ENCODE results near the gene TMEM11.
"Not testable (repeated sequence)": the region's sequence is repeated elsewhere in the genome, so short reads cannot be mapped to it uniquely, and the experiment has no call there.

Gene TMEM11

GRCh38 chr17:21210411-21211076, 3.4 kb downstream of the TMEM11 start:
- DNase-seq: no peak

- no peak for DNase-seq
Measured at GRCh38 chr17:21209511-21210175, 4.3 kb downstream of the TMEM11 start.

DNA sequence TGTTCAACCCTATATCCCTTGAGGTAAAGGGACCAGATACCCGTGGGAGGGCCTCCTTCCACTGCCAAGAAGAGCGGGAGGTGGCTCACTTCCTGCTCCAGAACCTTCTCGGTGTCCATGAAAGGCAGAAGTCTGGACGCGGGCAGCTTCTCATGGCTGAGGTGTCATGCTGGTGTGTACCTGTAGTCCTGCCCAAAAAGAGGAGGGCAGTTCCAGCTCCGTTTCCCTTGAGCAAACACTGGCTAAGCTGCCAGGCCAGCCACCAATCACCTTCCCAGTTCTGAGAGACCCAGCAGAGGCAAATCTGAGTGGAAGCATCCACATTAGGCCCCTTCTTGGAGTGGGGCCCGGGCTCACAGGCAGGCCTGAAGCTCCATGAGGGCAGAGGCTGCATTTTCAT, 5.6 kb downstream of the TMEM11 start:
- DNase-seq: no peak

DNA sequence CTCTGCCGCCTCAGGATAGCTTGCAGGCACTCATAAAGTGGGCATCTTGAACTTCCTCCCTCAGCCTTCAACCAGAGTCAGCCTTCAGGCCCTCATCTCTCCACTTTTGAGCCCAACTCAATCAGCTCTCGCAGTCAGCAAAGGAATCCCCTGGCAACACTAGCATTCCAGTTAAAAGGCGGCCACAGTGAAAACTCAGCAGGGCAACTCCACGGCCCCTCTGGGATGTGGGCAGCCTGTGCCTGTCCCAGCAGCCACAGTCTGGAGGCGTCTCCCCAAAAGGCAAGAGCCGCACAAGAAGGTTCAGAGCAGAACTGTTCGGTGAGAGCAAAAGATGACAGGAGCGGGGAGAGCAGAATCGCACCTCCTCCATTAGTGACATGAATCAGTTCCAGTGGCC, 9.0 kb downstream of the TMEM11 start:
- DNase-seq: no peak

- no peak for DNase-seq
Measured at GRCh38 chr17:21202512-21202911, 11.4 kb downstream of the TMEM11 start.

DNA sequence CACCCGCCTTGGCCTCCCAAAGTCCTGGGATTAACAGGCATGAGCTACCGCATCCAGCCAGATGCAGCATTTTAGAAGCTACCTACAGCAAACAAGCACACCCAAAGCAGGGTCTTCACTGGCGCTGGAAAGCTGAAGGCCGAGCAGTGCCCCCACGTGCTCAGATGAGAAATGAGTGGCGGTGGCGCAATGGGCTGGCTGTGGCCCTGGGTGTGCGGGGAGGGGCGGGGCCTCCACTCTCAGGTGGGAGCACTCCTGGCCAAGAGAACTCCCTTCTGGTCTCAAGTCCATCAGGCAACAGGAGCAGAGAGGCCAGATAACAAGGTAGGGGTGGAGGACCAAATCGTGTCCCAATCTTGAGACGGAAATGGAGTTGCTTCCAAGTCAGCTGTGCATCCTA, 12.1 kb downstream of the TMEM11 start:
- DNase-seq: no peak

DNA sequence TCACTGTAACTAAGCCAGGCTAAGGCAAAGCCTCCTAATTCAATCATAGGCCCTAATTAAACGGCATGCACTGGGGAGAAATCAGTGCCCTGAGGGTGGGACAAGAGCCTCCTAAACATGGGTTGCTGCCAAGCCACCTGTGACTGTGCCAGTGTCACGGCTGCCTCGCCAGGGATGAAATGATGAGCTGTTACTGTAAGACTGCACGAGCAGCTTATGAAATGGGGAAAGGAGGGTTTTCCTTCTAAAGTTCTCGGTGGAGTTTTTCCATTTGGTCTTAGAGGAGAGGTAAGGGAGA, 12.7 kb downstream of the TMEM11 start:
- no peak for DNase-seq

DNA sequence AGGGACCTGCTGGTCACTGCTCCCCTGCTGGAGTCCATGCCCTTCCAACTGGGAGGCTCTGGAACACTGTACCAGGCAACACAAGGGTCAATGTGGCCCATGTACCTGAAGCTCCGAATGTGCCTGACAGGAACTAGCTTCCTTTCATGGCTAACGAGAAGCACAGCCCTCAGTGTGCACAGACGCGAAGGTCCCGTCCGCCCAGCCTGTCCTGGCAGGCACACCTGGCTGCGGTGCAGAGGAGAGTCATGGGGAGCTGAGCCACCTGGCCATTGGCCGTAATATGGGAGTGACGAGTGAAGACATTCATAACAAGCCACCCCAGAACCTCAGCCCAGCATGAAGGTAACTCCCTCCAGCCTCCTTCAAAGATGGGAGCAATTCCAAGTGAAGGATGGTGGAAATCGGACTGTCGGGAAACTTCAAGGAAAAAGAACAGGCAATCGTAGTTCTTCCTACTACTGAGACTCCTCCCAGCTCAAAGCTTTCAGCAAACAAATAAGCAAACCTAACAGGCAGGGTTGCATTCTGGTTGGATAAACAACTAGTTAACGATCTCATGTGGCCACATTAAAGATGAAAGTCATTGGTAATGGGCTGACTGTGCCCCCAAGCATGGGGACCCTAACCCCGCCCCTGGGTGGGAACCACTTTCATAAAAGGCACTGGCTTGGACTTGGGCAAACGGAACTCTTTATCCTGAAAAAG, 13.2 kb downstream of the TMEM11 start:
- DNase-seq: no peak

- DNase-seq: no peak
Measured at GRCh38 chr17:21199856-21200255, 14.1 kb downstream of the TMEM11 start.

DNA sequence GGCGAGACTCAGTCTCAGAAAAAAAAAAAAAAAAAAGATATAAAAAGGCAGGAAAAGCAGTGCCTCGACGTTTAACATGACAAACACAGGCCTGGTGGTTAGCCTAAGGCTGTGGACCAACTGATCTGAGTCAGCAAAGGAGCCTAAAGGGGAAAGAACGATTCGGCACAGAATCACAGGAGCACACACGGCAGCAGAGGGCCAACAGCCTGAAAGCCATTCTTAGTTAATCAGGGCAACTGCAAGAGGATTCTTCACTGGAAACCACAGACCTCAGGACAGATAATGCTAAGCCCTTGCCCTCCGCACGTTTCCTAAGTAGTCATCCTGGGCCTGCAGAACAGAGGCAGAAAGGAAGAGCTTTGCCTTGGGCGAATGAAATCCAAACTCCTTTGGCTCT, 14.7 kb downstream of the TMEM11 start:
- no peak for DNase-seq

DNA sequence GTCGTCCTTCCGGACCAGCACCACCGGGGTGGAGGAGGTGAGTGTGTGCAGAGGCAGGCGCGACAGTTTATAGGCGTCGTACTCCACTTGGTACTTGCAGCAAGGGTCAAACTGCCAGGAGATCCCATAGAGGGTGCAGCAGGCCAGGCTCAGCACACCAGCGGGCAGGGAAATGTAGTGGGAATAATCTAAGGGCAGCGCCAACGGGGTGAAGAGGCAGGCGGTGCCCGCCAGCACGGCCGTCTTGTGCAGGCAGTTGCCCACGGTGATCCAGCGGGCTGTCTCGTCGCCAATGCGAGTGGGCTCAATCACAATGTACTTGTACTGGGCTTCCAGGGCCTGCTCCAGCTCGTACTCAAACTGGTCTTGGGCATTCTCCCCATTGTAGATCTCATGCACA, 15.6 kb downstream of the TMEM11 start:
- no peak for DNase-seq

DNA sequence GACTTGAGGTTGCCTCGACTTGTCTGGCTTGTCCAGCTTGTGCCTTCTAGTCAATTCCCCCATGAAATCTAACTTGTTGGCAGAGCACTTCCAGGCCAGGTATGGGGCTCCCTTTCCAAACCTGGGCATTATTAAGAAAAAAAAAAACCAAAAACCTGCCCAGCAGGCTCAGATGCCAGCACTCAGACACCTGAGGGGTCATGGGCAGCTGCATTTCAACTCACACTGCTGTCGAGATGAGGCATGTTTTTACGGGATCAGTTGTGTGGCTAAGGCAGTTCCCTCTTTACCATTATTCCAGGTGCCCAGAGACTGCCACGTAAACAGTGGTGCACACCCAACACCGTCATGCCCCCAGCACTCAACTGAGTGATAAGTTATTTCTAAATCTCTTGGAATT, 17.8 kb downstream of the TMEM11 start:
- no peak for DNase-seq

DNA sequence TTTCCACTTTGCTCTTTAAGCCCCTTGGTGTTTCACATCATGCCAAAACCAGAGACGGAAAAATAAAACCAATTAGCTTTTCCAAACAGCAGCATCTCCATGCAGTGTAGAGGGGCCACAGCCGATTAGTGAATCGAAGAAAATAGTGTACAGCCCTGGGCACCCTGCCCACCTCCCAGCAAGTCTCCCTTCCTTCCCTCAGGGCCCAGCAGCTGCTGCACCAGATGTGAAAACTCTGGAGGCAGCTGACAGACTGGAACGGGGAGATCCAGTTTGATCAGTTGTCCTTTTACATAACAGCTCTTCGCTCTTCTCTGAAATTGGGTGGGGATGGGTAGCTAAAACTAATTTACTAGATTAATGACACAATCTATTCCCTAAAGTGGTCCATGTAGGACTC, 19.3 kb downstream of the TMEM11 start:
- no peak for DNase-seq

DNA sequence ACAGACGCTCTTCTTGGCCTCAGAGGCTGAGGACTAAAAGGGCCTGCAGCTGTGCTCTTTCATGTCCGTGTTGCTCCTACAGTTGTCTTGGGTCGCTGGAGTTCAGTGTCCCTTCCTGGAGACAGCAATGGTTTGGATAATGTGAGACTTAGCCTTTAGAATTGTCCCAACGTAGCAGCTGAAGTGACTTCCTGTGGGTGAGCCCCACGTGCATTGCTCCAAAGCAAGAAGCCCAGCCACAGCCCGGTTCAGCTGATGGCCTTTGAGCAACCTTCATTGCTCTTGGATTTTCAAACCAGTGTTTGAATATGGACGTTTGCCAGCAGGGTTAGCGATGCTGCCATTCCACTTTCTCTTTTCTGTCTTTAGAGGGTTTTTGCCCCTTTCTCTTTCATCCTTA, 19.7 kb downstream of the TMEM11 start:
- no peak for DNase-seq

GRCh38 chr17:21193031-21193430, 20.9 kb downstream of the TMEM11 start:
- DNase-seq: no peak

- not testable (repeated sequence) for DNase-seq
Measured at GRCh38 chr17:21192414-21192813, 21.5 kb downstream of the TMEM11 start.

- DNase-seq: no peak
Measured at GRCh38 chr17:21191698-21192097, 22.3 kb downstream of the TMEM11 start.

- DNase-seq: no peak
Measured at GRCh38 chr17:21190078-21190477, 23.9 kb downstream of the TMEM11 start.

- no peak for DNase-seq
Measured at GRCh38 chr17:21189361-21189760, 24.6 kb downstream of the TMEM11 start.

DNA sequence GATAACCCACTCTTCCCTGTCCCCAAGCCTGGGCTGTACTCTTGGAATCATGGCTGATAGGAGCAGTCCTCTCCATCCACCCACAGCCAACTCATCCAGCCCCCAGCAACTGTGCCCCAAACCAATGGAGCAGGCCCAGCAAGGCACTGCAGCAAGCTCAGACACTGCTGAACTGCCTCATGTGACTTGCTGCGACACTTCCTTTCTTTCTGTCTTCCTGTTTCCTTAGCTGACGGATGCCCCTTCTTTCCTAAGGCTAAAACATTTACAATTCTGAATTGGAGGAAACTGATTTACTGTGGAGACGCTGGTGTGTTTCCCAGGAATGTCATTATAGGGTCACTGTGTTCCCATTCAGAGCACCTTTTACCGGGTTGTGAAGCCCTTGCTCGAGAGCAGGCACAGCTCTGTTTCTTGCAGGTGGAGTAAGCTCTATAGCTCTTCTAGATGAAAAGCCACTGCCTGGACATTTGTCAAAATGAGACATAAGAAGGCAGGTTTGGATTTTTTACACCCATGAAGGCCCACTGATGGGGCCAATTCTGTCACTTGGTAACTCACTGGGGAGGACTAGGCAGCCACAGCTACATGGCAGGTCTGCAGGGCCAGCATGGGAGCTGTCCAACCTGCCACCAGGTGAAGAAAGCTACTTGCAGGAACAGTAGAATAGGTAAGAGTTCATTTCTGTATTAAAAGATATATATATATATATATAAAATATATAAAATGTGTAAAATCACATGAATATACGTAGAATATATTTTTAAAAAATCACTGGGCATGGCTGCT, 27.4 kb downstream of the TMEM11 start:
- DNase-seq: no peak

GRCh38 chr17:21185061-21185460, 28.9 kb downstream of the TMEM11 start:
- DNase-seq: no peak

DNA sequence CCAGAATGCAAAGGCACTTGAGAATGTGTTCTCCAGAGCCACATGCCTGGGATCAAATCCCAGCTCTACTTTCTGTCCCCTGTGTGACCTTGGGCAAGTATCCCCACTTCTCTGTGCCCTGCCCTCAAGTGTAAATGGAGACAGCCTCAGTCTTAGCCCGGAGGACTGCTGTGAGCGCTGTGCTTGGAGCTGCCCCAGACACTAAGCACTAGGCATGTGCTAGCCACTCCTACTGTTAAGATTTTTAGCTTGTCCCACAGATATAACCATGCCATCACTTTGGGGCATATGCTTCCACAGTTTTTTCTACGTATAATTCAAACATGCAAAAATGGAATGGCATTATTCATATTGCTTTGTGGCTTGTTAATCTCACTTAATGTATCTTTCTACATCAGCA, 29.4 kb downstream of the TMEM11 start:
- DNase-seq: no peak

- DNase-seq: no peak
Measured at GRCh38 chr17:21183468-21183867, 30.5 kb downstream of the TMEM11 start.
